Measurements from ENCODE around the gene SORCS1. TPM values are rescaled to one million over a fixed set of nuclear protein-coding genes. Genes with fewer than 3 reads are reported as not detected.

The SORCS1 gene
- total and polyA plus RNA-seq, 2 of the 8 experiments (the other 6 are each of a cell fraction or from before 2014, with no cell fraction given): 4.1 to 4.6 TPM

GRCh38 chr10:107159871-107160270 is 4.6 kb downstream of the SORCS1 start (continued):
- TF ChIP-seq PHF8 (conservative IDR thresholded peaks at IDR 0.05; ENCODE audit: low read depth, low read length) (no peak), SAP30 (IDR thresholded peaks at IDR 0.05; ENCODE audit: insufficient read depth, insufficient replicate concordance, low read length) (no peak)
